H1 (cell line): ENCODE measurements around the gene PKP3. TPM values are rescaled to one million over a fixed set of nuclear protein-coding genes. Genes with fewer than 3 reads are reported as not detected.

Source experiments
- CTCF ChIA-PET: fragments of 300-600 bp; sonication (Branson Sonifier 250); formaldehyde crosslinking; loops from one replicate; lab custom pipeline; 2021; ENCODE audit not compliant: partially characterized antibody; lab: Charles Lee
- POLR2A ChIA-PET: fragments of 300-600 bp; sonication (Branson Sonifier 250); formaldehyde crosslinking; loops from one replicate; lab custom pipeline; 2021; ENCODE audit warnings: inconsistent platforms; ENCODE audit not compliant: partially characterized antibody; lab: Charles Lee
- DNase-seq, 2 experiments: peaks; one replicate each; pipeline versions ENCODE4 v3.0.0 to v3.0.0-alpha.2; 2010 to 2022; ENCODE audit warnings: low spot score in 2 of 2, low read depth in 1 of 2, mixed read lengths in 1 of 2
- FAIRE-seq: peaks from 2 replicates; lab custom pipeline; 2011; peaks lifted over from hg19 to GRCh38; lab: Jason Lieb, UNC
- H2AFZ ChIP-seq: 2 replicates; pipeline ENCODE4 v1.8.1; 2012; ENCODE audit warnings: low read length, inconsistent platforms
- H2AK5ac ChIP-seq: 2 replicates; pipeline ENCODE4 v1.6.1; 2013; ENCODE audit warnings: low read depth, low read length
- H2BK120ac ChIP-seq: replicated peaks from 2 replicates; pipeline ENCODE3; 2013; ENCODE audit warnings: low read depth, low read length, inconsistent platforms
- H2BK12ac ChIP-seq: 2 replicates; pipeline ENCODE4 v1.6.1; 2013; ENCODE audit warnings: low read depth, low read length
- H2BK15ac ChIP-seq: 2 replicates; pipeline ENCODE4 v1.6.1; 2013; ENCODE audit warnings: low read length
- H2BK20ac ChIP-seq: 2 replicates; pipeline ENCODE4 v1.6.1; 2013; ENCODE audit warnings: low read length
- H2BK5ac ChIP-seq: 2 replicates; pipeline ENCODE4 v1.6.1; 2013; ENCODE audit warnings: low read depth, low read length
- H3K14ac ChIP-seq: 2 replicates; pipeline ENCODE4 v1.6.1; 2013; ENCODE audit warnings: inconsistent platforms; ENCODE audit not compliant: insufficient read length
- H3K18ac ChIP-seq: 2 replicates; pipeline ENCODE4 v1.6.1; 2013; ENCODE audit warnings: low read length; ENCODE audit errors: extremely low read depth
- H3K23ac ChIP-seq: 2 replicates; pipeline ENCODE4 v1.6.1; 2013; ENCODE audit warnings: inconsistent platforms; ENCODE audit not compliant: insufficient read length
- H3K23me2 ChIP-seq: 2 replicates; pipeline ENCODE4 v1.6.1; 2013; ENCODE audit warnings: low read depth, low read length
- H3K27ac ChIP-seq: 2 replicates; pipeline ENCODE4 v1.6.1; 2011; ENCODE audit warnings: low read depth, low read length, inconsistent platforms
- H3K27me3 ChIP-seq, 4 experiments: replicated peaks in 1 of 4; 1 replicate in 1 of 4; 2 replicates in 3 of 4; pipeline versions ENCODE4 v1.6.1 to v1.8.1; 2011 to 2013; ENCODE audit warnings: low read length in 3 of 4, mild to moderate bottlenecking in 3 of 4, inconsistent platforms in 2 of 4, mixed read lengths in 2 of 4, moderate library complexity in 1 of 4; ENCODE audit not compliant: control insufficient read depth in 3 of 4, insufficient read depth in 3 of 4; ENCODE audit errors: extremely low read depth in 1 of 4
- H3K36me3 ChIP-seq, 4 experiments: 2 replicates each; pipeline versions ENCODE4 v1.6.1 to v1.8.1; 2011 to 2013; ENCODE audit warnings: mild to moderate bottlenecking in 4 of 4, low read length in 3 of 4, moderate library complexity in 2 of 4, control low read depth in 1 of 4, inconsistent platforms in 1 of 4; ENCODE audit not compliant: insufficient read depth in 4 of 4, control insufficient read depth in 2 of 4
- H3K4ac ChIP-seq: replicated peaks from 2 replicates; pipeline ENCODE3; 2013; ENCODE audit warnings: low read length, low read depth, mixed read lengths, inconsistent platforms; ENCODE audit not compliant: insufficient read length
- H3K4me1 ChIP-seq, 4 experiments: replicated peaks in 1 of 4; 1 replicate in 1 of 4; 2 replicates in 3 of 4; pipeline versions ENCODE4 v1.6.1 to v1.8.1; 2011 to 2013; ENCODE audit warnings: low read length in 3 of 4, inconsistent platforms in 2 of 4, mixed read lengths in 1 of 4; ENCODE audit not compliant: insufficient read depth in 4 of 4, control insufficient read depth in 3 of 4
- H3K4me2 ChIP-seq, 2 experiments: 2 replicates each; pipeline versions ENCODE4 v1.6.1 to v1.8.1; 2011 to 2013; ENCODE audit warnings: low read depth in 2 of 2, low read length in 2 of 2, control low read depth in 1 of 2, inconsistent platforms in 1 of 2, mild to moderate bottlenecking in 1 of 2; ENCODE audit not compliant: insufficient read depth in 1 of 2
- H3K4me3 ChIP-seq, 4 experiments: fragments of 200-600, 300-600 bp in 1 of 4; sonication (generic), shearing (Covaris generic), sonication (Bioruptor Twin) in 1 of 4; 2 replicates each; pipeline versions ENCODE4 v1.5.1 to v1.8.1; 2011 to 2016; ENCODE audit warnings: low read length in 4 of 4, low read depth in 3 of 4, control low read depth in 2 of 4, inconsistent platforms in 2 of 4, mild to moderate bottlenecking in 2 of 4, mixed read lengths in 1 of 4, moderate library complexity in 1 of 4; ENCODE audit not compliant: insufficient read depth in 2 of 4; ENCODE audit errors: extremely low read depth in 1 of 4
- H3K56ac ChIP-seq: replicated peaks from 2 replicates; pipeline ENCODE3; 2013; ENCODE audit warnings: low read depth, mild to moderate bottlenecking, mixed read lengths, low read length, inconsistent platforms; ENCODE audit not compliant: insufficient read length
- H3K79me1 ChIP-seq: 2 replicates; pipeline ENCODE4 v1.6.1; 2013; ENCODE audit warnings: low read depth, low read length, control low read depth
- H3K79me2 ChIP-seq, 2 experiments: 2 replicates each; pipeline versions ENCODE4 v1.6.1 to v1.8.1; 2012 to 2013; ENCODE audit warnings: low read length in 2 of 2, mild to moderate bottlenecking in 2 of 2, inconsistent platforms in 1 of 2; ENCODE audit not compliant: insufficient read depth in 2 of 2, control insufficient read depth in 1 of 2
- H3K9ac ChIP-seq, 4 experiments: replicated peaks in 1 of 4; 1 replicate in 1 of 4; 2 replicates in 3 of 4; pipeline versions ENCODE4 v1.6.1 to v1.8.1; 2011 to 2013; ENCODE audit warnings: low read depth in 3 of 4, low read length in 3 of 4, control low read depth in 2 of 4, mild to moderate bottlenecking in 2 of 4, moderate library complexity in 2 of 4, inconsistent platforms in 1 of 4; ENCODE audit errors: extremely low read depth in 1 of 4
- H3K9me3 ChIP-seq, 2 experiments: 2 replicates each; pipeline versions ENCODE4 v1.6.1 to v1.8.1; 2012 to 2013; ENCODE audit warnings: mild to moderate bottlenecking in 2 of 2, moderate library complexity in 2 of 2, control low read depth in 1 of 2, inconsistent platforms in 1 of 2, low read depth in 1 of 2, low read length in 1 of 2, mixed read lengths in 1 of 2; ENCODE audit not compliant: insufficient read depth in 2 of 2
- H4K20me1 ChIP-seq, 2 experiments: replicated peaks in 1 of 2; 2 replicates each; pipeline versions ENCODE3 to v1.8.1; 2011 to 2013; ENCODE audit warnings: inconsistent platforms in 2 of 2, low read length in 2 of 2, mild to moderate bottlenecking in 1 of 2; ENCODE audit not compliant: insufficient read depth in 2 of 2, control insufficient read depth in 1 of 2
- H4K5ac ChIP-seq: 2 replicates; pipeline ENCODE4 v1.6.1; 2013; ENCODE audit warnings: low read length, low read depth, mixed read lengths, inconsistent platforms; ENCODE audit not compliant: insufficient read length
- H4K8ac ChIP-seq: 2 replicates; pipeline ENCODE4 v1.8.0; 2013; ENCODE audit warnings: mild to moderate bottlenecking, moderate library complexity, low read length, inconsistent platforms; ENCODE audit not compliant: insufficient read depth; ENCODE audit errors: extremely low read depth
- H4K91ac ChIP-seq: replicated peaks from 2 replicates; pipeline ENCODE3; 2013; ENCODE audit warnings: low read length, mixed read lengths, inconsistent platforms; ENCODE audit not compliant: insufficient read length
- ASH2L ChIP-seq: fragments of 200-600, 300-600 bp; sonication (generic); IDR thresholded peaks from one replicate; pipeline ENCODE4 v1.7.1; 2017; ENCODE audit warnings: low read length
- BACH1 ChIP-seq: IDR thresholded peaks from 2 replicates; pipeline ENCODE4 v1.6.1; 2012; ENCODE audit warnings: low read length, improper control_type of control experiment
- CHD1 ChIP-seq: IDR thresholded peaks from 2 replicates; pipeline ENCODE4 v1.6.1; 2012; ENCODE audit warnings: low read depth, low read length, improper control_type of control experiment
- CHD2 ChIP-seq: IDR thresholded peaks from 2 replicates; pipeline ENCODE4 v1.6.1; 2012; ENCODE audit warnings: low read length, improper control_type of control experiment
- CREB1 ChIP-seq: IDR thresholded peaks from 2 replicates; pipeline ENCODE4 v1.6.1; 2012; ENCODE audit warnings: inconsistent platforms
- EGR1 ChIP-seq: IDR thresholded peaks from 2 replicates; pipeline ENCODE4 v1.6.1; 2011; ENCODE audit warnings: low read depth, low read length, borderline replicate concordance
- POLR2A ChIP-seq, 2 experiments: IDR thresholded peaks; 1 replicate in 1 of 2; 2 replicates in 1 of 2; pipeline ENCODE4 v1.6.1; 2011; ENCODE audit warnings: low read depth in 2 of 2, low read length in 2 of 2, mild to moderate bottlenecking in 2 of 2; ENCODE audit errors: control extremely low read depth in 1 of 2
- RFX5 ChIP-seq: IDR thresholded peaks from 2 replicates; pipeline ENCODE4 v1.6.1; 2011; ENCODE audit warnings: low read depth, low read length, improper control_type of control experiment, borderline replicate concordance
- RNF2 ChIP-seq: fragments of 200-900, 300-1000 bp; sonication (generic); IDR thresholded peaks from 2 replicates; pipeline ENCODE4 v1.7.1; 2016; ENCODE audit warnings: borderline replicate concordance, low read depth, mild to moderate bottlenecking, antibody characterized with exemption, low read length; ENCODE audit not compliant: poor library complexity, severe bottlenecking; ENCODE audit errors: missing control alignments
- SIRT6 ChIP-seq: IDR thresholded peaks from one replicate; pipeline ENCODE4 v1.7.1; 2012; ENCODE audit warnings: low read length, inconsistent platforms
- SUZ12 ChIP-seq: fragments of 200-600 bp; sonication (generic); IDR thresholded peaks from 2 replicates; pipeline ENCODE4 v1.6.1; 2012; ENCODE audit warnings: mild to moderate bottlenecking, inconsistent platforms, low read length, moderate library complexity, mixed read lengths
- TAF1 ChIP-seq: IDR thresholded peaks from 2 replicates; pipeline ENCODE4 v1.6.1; 2011; ENCODE audit warnings: mild to moderate bottlenecking, low read depth, low read length
- TBP ChIP-seq: IDR thresholded peaks from 2 replicates; pipeline ENCODE4 v1.6.1; 2011; ENCODE audit warnings: low read depth, low read length, improper control_type of control experiment
- YY1 ChIP-seq: IDR thresholded peaks from 2 replicates; pipeline ENCODE4 v1.6.1; 2011; ENCODE audit warnings: low read depth, mild to moderate bottlenecking, low read length
- WGBS, 2 experiments: shearing (Covaris generic) in 1 of 2; methylation state at CpG; one replicate each; pipeline versions ENCODE4 v1.1.6 to v1.1.7; 2013 to 2015; ENCODE audit warnings: low lambda C conversion rate in 2 of 2, mixed read lengths in 2 of 2, inconsistent platforms in 1 of 2, low coverage in 1 of 2, missing lambda C conversion rate in 1 of 2; ENCODE audit not compliant: insufficient replicate concordance in 2 of 2, insufficient coverage in 1 of 2, insufficient read length in 1 of 2; ENCODE audit errors: extremely low coverage in 1 of 2, missing lambda C conversion rate in 1 of 2; 5-methylcytosine and 5-hydroxymethylcytosine counted together
- polyA plus RNA-seq, 7 experiments: library from polyadenylated mRNA; depleted of rRNA in 3 of 7; stranded (reverse) in 5 of 7; unstranded in 2 of 7; fragments of >200 nt in 5 of 7; fragments of 200-250 nt in 2 of 7; gene quantifications; 1 replicate in 5 of 7; 2 replicates in 1 of 7; 4 replicates in 1 of 7; pipeline versions ENCODE4 v1.2.1 to v1.2.3, GENCODE V29; 2011 to 2013; ENCODE audit warnings: missing spikeins in 2 of 7, mixed read lengths in 2 of 7
- total RNA-seq: library from RNA; stranded (reverse); fragmentation: NEBNext Ultra II Directional; extraction: Animal tissue kit (Norgen Biotek cat#: 25700); gene quantifications from 2 replicates; pipeline ENCODE4 v1.2.1, GENCODE V29; 2021
- TF ChIP-seq, protein P1 (sequence below): IDR thresholded peaks from 2 replicates; pipeline ENCODE4 v1.6.1; 2011; ENCODE audit warnings: low read depth, mild to moderate bottlenecking, low read length; ENCODE audit not compliant: insufficient read depth

PKP3 gene
- total and polyA plus RNA-seq, 2 of the 8 experiments (the other 6 are each of a cell fraction or from before 2014, with no cell fraction given): 16.7 to 28.7 TPM

DNA sequence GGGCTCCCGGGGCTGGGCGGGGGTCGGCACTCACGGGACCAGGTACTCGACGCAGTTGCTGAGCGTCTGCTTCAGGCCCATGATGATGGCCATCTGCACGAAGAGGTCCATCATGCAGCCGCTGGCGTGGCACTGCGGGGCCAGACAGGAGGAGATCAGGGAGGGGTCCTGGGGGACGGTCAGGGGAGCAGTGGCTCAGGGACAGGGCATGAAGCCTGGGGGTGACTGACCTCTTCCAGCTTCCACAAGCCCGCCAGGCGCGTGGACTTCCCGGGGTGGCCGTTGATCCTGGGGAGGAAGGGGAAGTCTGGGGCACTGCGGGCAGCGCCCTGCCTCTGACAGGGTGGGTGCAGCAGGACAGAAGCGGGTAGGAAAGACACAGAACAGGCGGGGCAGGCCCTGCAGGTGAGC is 26.9 kb downstream of the PKP3 start:
- no peak for FAIRE-seq
- TF ChIP-seq BACH1 (no peak), CHD1 (no peak), RFX5 (no peak), CREB1 (no peak), RNF2 (no peak), SUZ12 (no peak), TAF1 (no peak), TBP (no peak), CHD2 (no peak), ASH2L (no peak), YY1 (no peak), POLR2A (IDR thresholded peaks at IDR 0.05; ENCODE audit: control extremely low read depth in 1 of 2, low read depth in 2 of 2, low read length in 2 of 2) (no peak), SIRT6 (no peak), EGR1 (no peak)
- TF ChIP-seq, protein P1, sequence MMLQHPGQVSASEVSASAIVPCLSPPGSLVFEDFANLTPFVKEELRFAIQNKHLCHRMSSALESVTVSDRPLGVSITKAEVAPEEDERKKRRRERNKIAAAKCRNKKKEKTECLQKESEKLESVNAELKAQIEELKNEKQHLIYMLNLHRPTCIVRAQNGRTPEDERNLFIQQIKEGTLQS: no peak

More for the DNA sequence above, 26.9 kb downstream of the PKP3 start:
- Histone ChIP-seq H3K56ac (no peak overlapping the region), H3K4me3 (no peak overlapping the region), H2BK20ac (no peak overlapping the region), H4K91ac (no peak overlapping the region), H2AK5ac (no peak overlapping the region), H3K9ac (no peak overlapping the region), H3K4me2 (no peak overlapping the region), H3K14ac (no peak overlapping the region), H3K36me3 (no peaks in the 10 kb centered on the region; a peak in 1 of 8 replicates), H2BK120ac (no peak overlapping the region), H3K4ac (no peak overlapping the region), H2BK12ac (no peak overlapping the region), H4K8ac (no peak overlapping the region), H4K5ac (no peak overlapping the region), H3K9me3 (no peaks in the 10 kb centered on the region), H2AFZ (no peak overlapping the region), H4K20me1 (no peaks in the 10 kb centered on the region), H2BK5ac (no peak overlapping the region), H3K18ac (no peak overlapping the region), H3K79me2 (peaks cover 0 to under 1% of the 10 kb centered on the region in 2 experiments; a peak in 1 of 4 replicates), H3K23ac (no peak overlapping the region), H3K23me2 (peaks cover 7% of the 10 kb centered on the region; the same call in 1 of the 2 replicates), H3K79me1 (peaks cover under 1% of the 10 kb centered on the region; the same call in 1 of the 2 replicates), H2BK15ac (no peak overlapping the region), H3K4me1 (peaks cover 0 to 12% (median 8%) of the 10 kb centered on the region in 4 experiments; a peak in 6 of 7 replicates), H3K27me3 (peaks cover 0 to 12% (median 4%) of the 10 kb centered on the region in 4 experiments; a peak in 5 of 7 replicates), H3K27ac (no peak overlapping the region)
- WGBS, 2 experiments: 89% methylated on average over 8 of the region's 21 CpGs; no CpG with 5 or more reads in 1 of the 2 experiments
- CTCF ChIA-PET: interaction anchor here (0.6 kb wide), 1 partner anchor 27 kb away, joined by 4 read pairs; no protein-coding TSS in a partner anchor
- peak in 1 of 2 experiments; percentile 41 for DNase-seq
- POLR2A ChIA-PET: interaction anchor here (1.6 kb wide), 1 partner anchor 32 kb away, joined by 4 read pairs; no protein-coding TSS in a partner anchor
